Heart right ventricle (tissue), 16 donors: ENCODE measurements around the gene APOL6. TPM values are rescaled to one million over a fixed set of nuclear protein-coding genes. Genes with fewer than 3 reads are reported as not detected.
A peak's percentile ranks its signal among the peaks of the same experiment; 100 is the strongest.

ENCODE experiments used
- ATAC-seq, 8 donors: fragments of 200-7000 bp; cut with Tn5 transposase; one replicate each; pipeline ENCODE4 v1.9.1; 2020; ENCODE audit warnings: mild to moderate bottlenecking in 8 of 8, moderate library complexity in 8 of 8, moderate number of reproducible peaks in 1 of 8
- DNase-seq, 2 donors: peaks; one replicate each; pipeline ENCODE4 v3.0.0-alpha.2; 2020
- H3K27ac ChIP-seq, 10 donors: fragments of 200-600 bp; sonication (generic) in 2 of 10; one replicate each; pipeline versions ENCODE4 v1.5.0 to v1.8.0; 2020 to 2022; ENCODE audit warnings: mild to moderate bottlenecking in 3 of 10
- H3K27me3 ChIP-seq, 7 donors: fragments of 200-600 bp; one replicate each; pipeline ENCODE4 v1.8.0; 2021 to 2022; ENCODE audit warnings: mild to moderate bottlenecking in 2 of 7
- H3K36me3 ChIP-seq, 9 donors: fragments of 200-600 bp; sonication (generic) in 1 of 9; one replicate each; pipeline versions ENCODE4 v1.5.0 to v1.8.0; 2020 to 2022; ENCODE audit warnings: mild to moderate bottlenecking in 2 of 9
- H3K4me1 ChIP-seq, 9 donors: fragments of 200-600 bp; sonication (generic) in 1 of 9; one replicate each; pipeline versions ENCODE4 v1.5.0 to v1.8.0; 2020 to 2022; ENCODE audit warnings: mild to moderate bottlenecking in 4 of 9
- H3K4me3 ChIP-seq, 10 donors: fragments of 200-600 bp; sonication (generic) in 2 of 10; one replicate each; pipeline versions ENCODE4 v1.5.0 to v1.8.0; 2020 to 2022; ENCODE audit warnings: mild to moderate bottlenecking in 7 of 10, moderate library complexity in 2 of 10
- H3K9me3 ChIP-seq, 11 donors: fragments of 200-600 bp in 10 of 11; sonication (generic) in 2 of 11; one replicate each; pipeline versions ENCODE4 v1.5.0 to v1.8.0; 2013 to 2022; ENCODE audit warnings: mild to moderate bottlenecking in 2 of 11, control low read depth in 1 of 11, moderate library complexity in 1 of 11
- WGBS, 2 donors: extraction: QIAGEN DNeasy Blood & Tissue Kit; methylation state at CpG; one replicate each; pipeline ENCODE4 v1.1.7; 2013; ENCODE audit warnings: inconsistent platforms in 1 of 2; 5-methylcytosine and 5-hydroxymethylcytosine counted together
- intact Hi-C, 10 donors: fragments of 100-400 bp; cut with DNase I; formaldehyde crosslinking; loops; one replicate each; pipeline versions ENCODE4 v1.11.1 to v1.14.2; 2022
- polyA plus RNA-seq, 2 donors: library from polyadenylated mRNA; stranded (reverse); fragments of 200-250 nt; gene quantifications; one replicate each; pipeline ENCODE4 v1.2.3, GENCODE V29; 2013
- total RNA-seq, 10 donors: library from RNA; stranded (reverse); fragmentation: NEBNext Ultra II Directional in 3 of 10; extraction: Animal tissue kit (Norgen Biotek cat#: 25700) in 3 of 10; gene quantifications; one replicate each; pipeline versions ENCODE4 v1.2.1 to v1.2.4, GENCODE V29; 2021 to 2023
- TF ChIP-seq, protein P1 (sequence below), 9 donors: fragments of 200-600 bp; sonication (generic) in 2 of 9; IDR thresholded peaks; one replicate each; pipeline versions ENCODE4 v1.5.0 to v1.8.0; 2021 to 2022; ENCODE audit warnings: antibody characterized with exemption in 9 of 9, mild to moderate bottlenecking in 5 of 9, moderate library complexity in 1 of 9
- donor health status: Arrhythmogenic right ventricular cardiomyopathy.
- donor health status: ischemic (EF 13 %, LVEDD 7.1; RV severe dilation, severe dysfunction).
- donor health status: healthy with polysubstance abuse.
- donor health status: DM: no; HTN: yes; CAD: no.
- donor health status: DM: no; HTN: no; CAD: no.
- donor health status: ischemic (EF 25% LVEDD 6.9; RV normal size, moderate dysfunction).
- donor health status: ischemic (EF 25% LVEDD 5.7; RV mildly dilated, moderate dysfunction).
- donor health status: healthy.
- donor health status: DM: yes; HTN: yes; CAD: no.
- donor health status: Ischemic cardiomyopathy.
- donor health status: ischemic (EF 35%, LVEDD 5.7; RV mildly dilated, moderate dysfunction).
- donor health status: nonischemic (EF 11% LVEDD 7.7; RV severe dilation, severe dysfunction).
- donor health status: DM: yes; HTN: yes; CAD: no.
- donor health status: PGD.
- donor health status: ischemic (EF 29% LVEDD 5.4; RV normal size, mild dysfunction).
- donor health status: nonischemic (EF 23%, LVEDD 6.1; RV moderate dilation, normal function).

The APOL6 gene
- total and polyA plus RNA-seq, 12 donors, result 1.7 to 51.9 (median 7.6) TPM

DNA sequence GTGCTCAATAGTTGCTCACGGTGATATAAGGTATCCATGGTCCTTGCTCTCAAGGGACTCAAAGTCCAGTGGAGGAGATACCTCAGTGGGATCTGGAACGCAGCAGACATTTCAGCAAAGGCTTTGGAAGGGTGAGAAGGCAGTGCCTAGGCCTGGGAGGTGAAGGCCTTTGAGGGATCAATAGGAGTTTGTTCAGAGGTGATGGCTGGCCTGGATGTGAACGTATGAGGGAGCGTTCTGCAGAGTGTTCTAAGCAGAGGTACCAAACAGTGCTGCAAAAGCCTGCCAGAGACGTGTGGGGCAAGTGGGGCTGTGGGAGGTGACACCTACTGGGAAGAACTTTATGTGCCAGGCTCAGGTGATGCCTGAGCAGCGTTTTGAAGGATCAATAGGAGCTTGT, 23.7 kb upstream of the APOL6 start:
- no peak for DNase-seq
- intact Hi-C loops, result loop anchor here in 7 of 10 donors (5.0 to 10.0 kb wide), 5 partner anchors 37 to 500 kb away; no protein-coding TSS in a partner anchor
- 82 to 93% methylated on average over 6 of the region's 6 CpGs for WGBS, 2 donors
- H3K27ac ChIP-seq, result no peak overlapping the region
- no peaks in the 10 kb centered on the region for H3K36me3 ChIP-seq
- no peaks in the 10 kb centered on the region for H3K27me3 ChIP-seq
- H3K9me3 ChIP-seq, result no peaks in the 10 kb centered on the region
- peaks cover 4 to 60% (median 37%) of the 10 kb centered on the region in 9 donors for H3K4me1 ChIP-seq
- no peak overlapping the region for H3K4me3 ChIP-seq
- ATAC-seq, result no peak
- TF ChIP-seq, protein P1, sequence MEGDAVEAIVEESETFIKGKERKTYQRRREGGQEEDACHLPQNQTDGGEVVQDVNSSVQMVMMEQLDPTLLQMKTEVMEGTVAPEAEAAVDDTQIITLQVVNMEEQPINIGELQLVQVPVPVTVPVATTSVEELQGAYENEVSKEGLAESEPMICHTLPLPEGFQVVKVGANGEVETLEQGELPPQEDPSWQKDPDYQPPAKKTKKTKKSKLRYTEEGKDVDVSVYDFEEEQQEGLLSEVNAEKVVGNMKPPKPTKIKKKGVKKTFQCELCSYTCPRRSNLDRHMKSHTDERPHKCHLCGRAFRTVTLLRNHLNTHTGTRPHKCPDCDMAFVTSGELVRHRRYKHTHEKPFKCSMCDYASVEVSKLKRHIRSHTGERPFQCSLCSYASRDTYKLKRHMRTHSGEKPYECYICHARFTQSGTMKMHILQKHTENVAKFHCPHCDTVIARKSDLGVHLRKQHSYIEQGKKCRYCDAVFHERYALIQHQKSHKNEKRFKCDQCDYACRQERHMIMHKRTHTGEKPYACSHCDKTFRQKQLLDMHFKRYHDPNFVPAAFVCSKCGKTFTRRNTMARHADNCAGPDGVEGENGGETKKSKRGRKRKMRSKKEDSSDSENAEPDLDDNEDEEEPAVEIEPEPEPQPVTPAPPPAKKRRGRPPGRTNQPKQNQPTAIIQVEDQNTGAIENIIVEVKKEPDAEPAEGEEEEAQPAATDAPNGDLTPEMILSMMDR (IDR thresholded peaks at IDR 0.05), result no peak

DNA sequence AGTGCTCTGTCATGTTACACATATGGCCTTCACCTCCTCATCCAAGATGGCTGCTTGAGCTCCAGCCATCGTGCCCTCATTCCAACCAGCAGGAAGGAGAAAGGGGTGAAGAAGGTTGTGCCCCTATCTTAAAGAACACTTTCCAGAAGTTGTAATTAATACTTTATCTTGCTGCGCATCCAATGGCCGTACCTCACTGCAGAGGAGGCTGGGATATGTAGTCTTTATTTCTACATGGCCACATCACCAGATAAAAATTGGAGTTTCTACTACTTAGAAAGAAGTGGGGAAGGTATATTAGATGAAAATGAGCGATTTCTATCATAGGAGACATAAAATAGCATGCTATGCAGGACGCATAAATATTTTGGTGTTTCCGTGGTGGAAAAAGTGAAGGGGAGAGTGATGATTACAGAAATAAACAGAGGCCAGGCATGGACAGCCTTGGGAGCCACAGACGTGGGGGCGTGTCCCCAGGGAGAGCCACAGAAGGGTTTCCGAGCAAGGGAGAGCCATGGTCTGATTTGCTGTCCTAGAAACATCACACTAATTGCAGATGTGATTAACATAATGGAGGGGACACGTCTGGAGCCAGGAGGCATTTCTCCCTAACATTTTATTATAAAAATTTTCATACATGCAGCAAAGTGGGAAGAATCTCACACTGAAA, 22.3 kb upstream of the APOL6 start:
- peaks cover 6 to 52% (median 35%) of the 10 kb centered on the region in 9 donors for H3K4me1 ChIP-seq
- TF ChIP-seq, protein P1 (IDR thresholded peaks at IDR 0.05), result no peak
- DNase-seq (no peak), ATAC-seq (no peak)
- no peaks in the 10 kb centered on the region for H3K36me3 ChIP-seq
- no peak overlapping the region for H3K4me3 ChIP-seq
- no peaks in the 10 kb centered on the region for H3K27me3 ChIP-seq
- 66 to 70% methylated on average over 10 of the region's 10 CpGs for WGBS, 2 donors
- intact Hi-C loops, result loop anchor here (2.0 to 10.0 kb wide), 13 partner anchors 109 to 499 kb away; no protein-coding TSS in a partner anchor
- peak overlapping the region in 1 of 10 donors; percentile 93 for H3K27ac ChIP-seq
- no peaks in the 10 kb centered on the region for H3K9me3 ChIP-seq

DNA sequence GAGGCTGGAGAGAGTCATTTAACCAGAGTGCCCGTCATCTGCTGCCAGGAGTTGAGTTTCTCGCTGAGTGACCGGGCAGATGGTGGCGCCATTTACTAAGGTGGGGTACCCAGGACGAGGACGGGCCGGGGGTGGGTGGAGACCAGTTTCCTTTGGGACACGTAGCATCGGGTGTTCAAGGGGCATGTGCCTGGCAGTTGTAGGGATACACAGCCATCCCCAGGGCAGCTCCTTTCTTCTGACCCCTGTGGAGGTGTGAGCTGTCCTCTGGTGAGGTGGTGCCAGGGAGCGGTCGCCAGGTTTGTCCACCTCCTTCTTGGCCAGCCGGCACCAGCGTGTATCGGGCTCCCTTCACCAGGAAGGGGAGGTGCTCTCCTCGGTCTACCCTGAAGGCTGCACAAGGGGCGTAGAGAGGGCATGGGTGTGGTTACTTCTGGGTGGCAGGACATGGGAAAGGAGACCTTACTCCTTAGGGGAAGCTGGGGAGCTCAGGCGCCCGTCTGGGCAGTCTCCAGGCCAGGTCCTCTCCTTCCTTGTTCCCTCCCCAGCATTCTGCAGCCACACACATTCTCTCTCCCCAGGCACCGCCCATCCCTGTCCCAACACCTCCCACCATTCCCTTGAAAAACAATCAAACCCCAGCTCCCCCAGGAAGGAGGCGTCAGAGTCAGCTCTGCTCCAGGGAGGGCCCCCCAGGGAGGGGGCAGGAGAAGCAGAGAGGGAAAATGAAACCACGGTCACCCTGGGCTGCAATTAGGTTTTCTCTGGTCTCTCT, 20.8 kb upstream of the APOL6 start:
- Histone ChIP-seq H3K9me3 (no peaks in the 10 kb centered on the region), H3K4me1 (peaks cover 3 to 37% (median 20%) of the 10 kb centered on the region in 9 donors), H3K27me3 (no peaks in the 10 kb centered on the region), H3K4me3 (peak overlapping the region in 9 of 10 donors; percentile 28 to 71 (median 61)), H3K27ac (peak overlapping the region; percentile 11 to 93 (median 84)), H3K36me3 (no peaks in the 10 kb centered on the region)
- 5% methylated on average over 21 of the region's 21 CpGs for WGBS, 2 donors
- DNase-seq, result peak; percentile 79 to 85
- TF ChIP-seq, protein P1 (IDR thresholded peaks at IDR 0.05), result peak; percentile 17 to 75 (median 53)
- ATAC-seq, result peak; percentile 69 to 84 (median 78)
- intact Hi-C loops, result loop anchor here (1.0 to 10.0 kb wide), 14 partner anchors 107 to 497 kb away; no protein-coding TSS in a partner anchor

DNA sequence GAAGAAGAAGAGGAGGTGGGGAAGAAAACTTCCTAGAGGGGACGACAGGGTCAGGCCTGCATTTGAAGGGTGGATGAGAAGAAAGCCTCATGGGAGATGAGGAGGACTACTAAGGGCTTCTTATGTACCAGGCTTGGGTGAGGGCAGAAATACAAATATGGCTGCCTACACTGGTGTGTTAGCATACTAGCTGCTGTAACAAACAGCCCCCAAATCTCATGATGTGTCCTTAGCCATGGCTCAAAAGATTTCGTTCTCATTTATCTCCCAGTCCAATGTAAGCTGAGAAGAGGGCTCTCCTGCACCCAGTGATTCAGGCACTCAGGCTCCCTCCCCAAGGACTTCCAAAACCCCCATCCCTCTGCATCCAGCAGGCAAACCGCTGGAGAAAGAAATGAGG, 19.5 kb upstream of the APOL6 start:
- no peak for ATAC-seq
- intact Hi-C loops, result loop anchor here (5.0 to 10.0 kb wide), 8 partner anchors 106 to 496 kb away; no protein-coding TSS in a partner anchor
- WGBS, 2 donors, result 95 to 98% methylated on average over 3 of the region's 3 CpGs
- TF ChIP-seq, protein P1 (IDR thresholded peaks at IDR 0.05), result no peak
- no peaks in the 10 kb centered on the region for H3K27me3 ChIP-seq
- no peak for DNase-seq
- H3K27ac ChIP-seq, result peak overlapping the region in 4 of 10 donors; percentile 42 to 85 (median 62)
- no peaks in the 10 kb centered on the region for H3K36me3 ChIP-seq
- H3K4me1 ChIP-seq, result peaks cover 0 to 26% (median 12%) of the 10 kb centered on the region in 9 donors
- no peak overlapping the region for H3K4me3 ChIP-seq
- H3K9me3 ChIP-seq, result no peaks in the 10 kb centered on the region
